AG09309 (cell line): ENCODE results near the gene INSRR.

ENCODE experiments used
- DNase-seq: peaks from one replicate; pipeline ENCODE4 v3.0.0-alpha.2; 2010; ENCODE audit warnings: low read depth
- H3K4me3 ChIP-seq: 2 replicates; pipeline ENCODE4 v1.5.1; 2011; ENCODE audit warnings: mild to moderate bottlenecking, low read depth, low read length, moderate library complexity; ENCODE audit not compliant: control insufficient read depth
- TF ChIP-seq, protein P1 (sequence below): IDR thresholded peaks from 2 replicates; pipeline ENCODE4 v1.5.1; 2011; ENCODE audit warnings: mild to moderate bottlenecking, low read depth, low read length, inconsistent platforms; ENCODE audit not compliant: insufficient read depth, control insufficient read depth; ENCODE audit errors: missing control alignments

Gene INSRR

GRCh38 chr1:156862584-156862983 lies 3.7 kb upstream of the INSRR start:
- H3K4me3 ChIP-seq, result no peak overlapping the region
- TF ChIP-seq, protein P1, sequence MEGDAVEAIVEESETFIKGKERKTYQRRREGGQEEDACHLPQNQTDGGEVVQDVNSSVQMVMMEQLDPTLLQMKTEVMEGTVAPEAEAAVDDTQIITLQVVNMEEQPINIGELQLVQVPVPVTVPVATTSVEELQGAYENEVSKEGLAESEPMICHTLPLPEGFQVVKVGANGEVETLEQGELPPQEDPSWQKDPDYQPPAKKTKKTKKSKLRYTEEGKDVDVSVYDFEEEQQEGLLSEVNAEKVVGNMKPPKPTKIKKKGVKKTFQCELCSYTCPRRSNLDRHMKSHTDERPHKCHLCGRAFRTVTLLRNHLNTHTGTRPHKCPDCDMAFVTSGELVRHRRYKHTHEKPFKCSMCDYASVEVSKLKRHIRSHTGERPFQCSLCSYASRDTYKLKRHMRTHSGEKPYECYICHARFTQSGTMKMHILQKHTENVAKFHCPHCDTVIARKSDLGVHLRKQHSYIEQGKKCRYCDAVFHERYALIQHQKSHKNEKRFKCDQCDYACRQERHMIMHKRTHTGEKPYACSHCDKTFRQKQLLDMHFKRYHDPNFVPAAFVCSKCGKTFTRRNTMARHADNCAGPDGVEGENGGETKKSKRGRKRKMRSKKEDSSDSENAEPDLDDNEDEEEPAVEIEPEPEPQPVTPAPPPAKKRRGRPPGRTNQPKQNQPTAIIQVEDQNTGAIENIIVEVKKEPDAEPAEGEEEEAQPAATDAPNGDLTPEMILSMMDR, result no peak
- DNase-seq, result no peak

- DNase-seq, result no peak
- H3K4me3 ChIP-seq, result peak within 1 kb of the TSS; percentile 42
- TF ChIP-seq, protein P1, result no peak
Observed at GRCh38 chr1:156860628-156861423, 1.9 kb upstream of the INSRR start, which contains the start of gene NTRK1. TSS of gene NTRK1 (plus strand) at chr1:156860865. CDS start at chr1:156860935, 70 bp downstream.

GRCh38 chr1:156860113-156860627 lies 1.3 kb upstream of the INSRR start:
- DNase-seq, result no peak
- TF ChIP-seq, protein P1, result peak; percentile 86
- peak overlapping the region; percentile 42 for H3K4me3 ChIP-seq

DNA sequence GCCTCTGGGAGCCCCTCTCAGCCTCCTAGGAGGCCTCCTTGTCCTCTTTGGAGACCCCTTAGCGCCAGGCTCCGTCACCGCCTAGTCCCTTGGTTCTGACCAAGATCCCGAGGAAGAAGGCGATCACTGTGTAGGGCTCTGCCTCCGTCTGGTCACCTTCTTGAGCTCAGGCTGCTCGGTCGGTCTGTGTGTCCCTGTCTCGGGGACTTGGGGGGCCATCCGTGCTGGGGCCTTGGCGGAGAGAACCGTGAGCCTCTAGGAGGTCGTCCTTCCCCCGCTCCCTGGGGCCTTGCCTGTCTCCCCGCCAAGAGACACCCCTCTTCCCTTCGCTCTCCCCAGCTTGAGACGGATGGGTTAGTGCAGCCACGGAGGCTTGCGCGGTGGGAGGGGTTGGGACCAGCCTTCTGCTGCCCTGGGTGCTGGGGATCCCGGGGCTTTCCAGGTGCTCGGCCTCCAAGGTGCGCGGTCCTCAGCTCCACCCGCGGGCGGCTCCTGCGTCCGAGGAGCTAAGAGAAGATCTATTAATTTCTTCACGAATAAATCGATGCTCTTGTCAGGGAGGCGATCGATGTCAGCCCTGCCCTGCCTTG lies 701 bp upstream of the INSRR start:
- peak overlapping the region; percentile 42 for H3K4me3 ChIP-seq
- TF ChIP-seq, protein P1, result no peak
- DNase-seq, result no peak

- DNase-seq, result no peak
- no peak overlapping the region for H3K4me3 ChIP-seq
- TF ChIP-seq, protein P1, result no peak
Observed at GRCh38 chr1:156858555-156858956, 361 bp downstream of the INSRR start.

DNA sequence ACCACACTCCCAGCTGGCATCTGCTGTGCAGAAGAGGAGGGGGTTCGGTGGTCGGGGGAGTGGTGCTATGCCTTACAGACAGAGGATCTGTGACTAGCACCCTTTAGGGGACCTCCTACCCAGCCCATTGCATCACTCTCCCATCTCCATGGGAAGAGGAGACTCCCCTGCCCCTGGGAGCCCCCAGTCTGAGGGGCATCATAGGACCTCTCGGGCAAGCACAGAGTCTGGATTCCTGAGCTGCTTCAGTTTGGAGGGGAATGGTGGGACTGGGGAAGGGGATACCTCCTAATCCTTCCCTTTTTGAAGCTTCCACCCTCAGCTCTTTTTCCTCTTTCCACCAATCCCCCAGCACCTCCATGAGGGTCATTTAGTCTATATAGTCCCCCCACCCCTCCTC lies 1.4 kb downstream of the INSRR start:
- H3K4me3 ChIP-seq, result no peak overlapping the region
- no peak for DNase-seq
- TF ChIP-seq, protein P1, result no peak
